ENCODE results near the gene BACE2.

Gene BACE2

GRCh38 chr21:41325138-41325912 is 157.4 kb downstream of the BACE2 start:
- DNase-seq, result no peak

- no peak for DNase-seq
These were observed 158.6 kb downstream of the BACE2 start for GRCh38 chr21:41326414-41327080.

GRCh38 chr21:41327753-41328152 is 159.8 kb downstream of the BACE2 start:
- no peak for DNase-seq

- no peak for DNase-seq
These were observed 161.0 kb downstream of the BACE2 start for GRCh38 chr21:41328660-41329607.
